ENCODE measurements around the gene AKNA.

DNA sequence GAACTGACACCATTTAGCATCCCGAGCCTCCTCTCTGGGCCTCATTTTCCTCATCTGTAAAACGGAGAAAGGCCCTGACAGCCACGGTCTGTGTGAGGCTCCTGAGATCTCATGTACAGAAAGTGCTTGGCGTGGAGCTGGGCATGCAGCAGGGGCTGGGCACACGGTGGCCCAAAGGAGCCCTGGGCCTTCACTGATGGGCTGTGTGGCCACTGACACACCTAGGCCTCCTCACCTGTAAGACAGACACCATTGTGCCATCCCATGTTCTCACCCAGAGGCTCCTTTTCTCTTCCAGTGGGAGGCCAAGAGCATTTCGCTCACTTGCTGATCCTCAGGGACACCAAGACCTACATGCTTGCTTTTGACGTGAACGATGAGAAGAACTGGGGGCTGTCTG lies 63.3 kb downstream of the AKNA start:
- TF ChIP-seq POLR2AphosphoS5 (IDR thresholded peaks at IDR 0.05; ENCODE audit: low read depth, low read length) (no peak), POLR2A (IDR thresholded peaks at IDR 0.05; ENCODE audit: low read depth, low read length) (no peak)
